Muscle of back (tissue), 11 donors: ENCODE results near the gene PIAS1. TPM values are rescaled to one million over a fixed set of nuclear protein-coding genes. Genes with fewer than 3 reads are reported as not detected.

Experiments
- DNase-seq, 3 donors: peaks; one replicate each; pipeline versions ENCODE4 v3.0.0 to v3.0.0-alpha.2; 2013
- polyA plus RNA-seq, 10 donors: library from polyadenylated mRNA; unstranded; fragments of 120-200 nt; gene quantifications; one replicate each; pipeline ENCODE4 v1.2.1, GENCODE V29; 2013; ENCODE audit not compliant: insufficient read length in 10 of 10

PIAS1 gene
- polyA plus RNA-seq, 10 donors = 25.0 to 41.2 (median 28.5) TPM

DNA sequence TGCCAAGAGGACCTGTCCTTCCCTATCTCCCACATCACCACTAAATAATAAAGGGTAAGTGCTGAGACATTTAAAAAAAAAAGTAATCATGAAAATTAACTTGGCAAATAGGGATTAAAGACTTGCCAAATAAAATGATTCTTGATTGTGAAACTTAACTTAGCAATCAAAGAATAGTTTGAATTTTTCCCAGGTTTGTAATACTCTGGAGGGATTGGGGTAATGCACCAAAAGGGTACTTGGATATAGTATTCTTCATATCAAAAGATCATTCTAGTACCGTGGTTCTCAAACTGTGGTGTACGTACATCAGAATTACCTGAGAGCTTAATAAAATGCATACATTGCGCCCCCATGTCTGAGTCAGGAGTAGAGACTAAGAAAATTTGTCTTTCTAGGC lies 122.5 kb downstream of the PIAS1 start:
- DNase-seq = no peak

DNA sequence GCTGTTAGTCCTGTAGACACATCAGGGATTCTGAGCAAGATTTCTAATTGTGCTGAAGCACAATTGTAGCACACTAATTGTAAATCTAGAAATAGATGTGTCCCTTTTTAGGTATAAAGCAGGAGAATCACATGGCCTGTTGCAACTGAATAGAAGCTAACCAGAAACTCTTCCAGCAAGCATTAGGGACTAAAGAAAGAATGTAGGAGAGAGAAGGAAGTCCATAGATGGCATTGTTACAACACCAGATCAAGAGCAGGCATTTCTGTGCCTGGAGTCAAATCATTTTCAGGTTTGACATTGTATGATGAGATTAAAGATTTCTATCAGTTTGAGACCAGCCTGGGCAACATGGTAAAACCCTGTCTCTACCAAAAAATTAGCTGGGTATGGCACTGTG lies 123.6 kb downstream of the PIAS1 start:
- DNase-seq = no peak

DNA sequence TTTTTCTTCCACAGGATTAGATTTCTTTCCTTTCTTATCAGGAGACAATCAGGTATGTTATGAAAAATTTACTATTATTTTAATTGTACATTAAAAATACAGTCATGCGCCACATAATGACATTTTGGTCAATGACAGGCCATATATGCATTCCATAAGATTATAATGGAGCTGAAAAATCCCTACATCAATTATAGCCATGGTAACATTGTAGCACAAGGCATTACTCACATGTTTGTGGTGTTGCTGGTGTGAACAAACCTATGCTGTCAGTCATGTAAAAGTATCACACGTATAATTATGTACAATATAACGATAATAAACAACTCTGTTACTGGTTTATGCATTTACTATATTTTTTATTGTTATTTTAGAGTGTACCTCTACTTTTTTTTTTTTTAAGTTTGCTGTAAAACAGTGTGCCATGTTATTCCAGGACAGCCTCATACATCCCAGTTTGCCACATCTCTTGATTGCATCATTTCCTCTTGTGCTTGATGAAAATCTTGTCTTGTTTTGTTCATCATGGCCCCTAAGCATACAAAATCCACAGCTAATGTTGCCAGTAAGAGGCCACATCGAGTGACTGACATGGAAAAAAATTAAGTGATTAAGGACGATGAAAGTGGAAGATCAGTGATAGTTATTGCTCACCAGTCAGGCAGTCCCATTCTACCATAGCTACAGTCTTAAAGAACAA lies 129.7 kb downstream of the PIAS1 start:
- no peak for DNase-seq

DNA sequence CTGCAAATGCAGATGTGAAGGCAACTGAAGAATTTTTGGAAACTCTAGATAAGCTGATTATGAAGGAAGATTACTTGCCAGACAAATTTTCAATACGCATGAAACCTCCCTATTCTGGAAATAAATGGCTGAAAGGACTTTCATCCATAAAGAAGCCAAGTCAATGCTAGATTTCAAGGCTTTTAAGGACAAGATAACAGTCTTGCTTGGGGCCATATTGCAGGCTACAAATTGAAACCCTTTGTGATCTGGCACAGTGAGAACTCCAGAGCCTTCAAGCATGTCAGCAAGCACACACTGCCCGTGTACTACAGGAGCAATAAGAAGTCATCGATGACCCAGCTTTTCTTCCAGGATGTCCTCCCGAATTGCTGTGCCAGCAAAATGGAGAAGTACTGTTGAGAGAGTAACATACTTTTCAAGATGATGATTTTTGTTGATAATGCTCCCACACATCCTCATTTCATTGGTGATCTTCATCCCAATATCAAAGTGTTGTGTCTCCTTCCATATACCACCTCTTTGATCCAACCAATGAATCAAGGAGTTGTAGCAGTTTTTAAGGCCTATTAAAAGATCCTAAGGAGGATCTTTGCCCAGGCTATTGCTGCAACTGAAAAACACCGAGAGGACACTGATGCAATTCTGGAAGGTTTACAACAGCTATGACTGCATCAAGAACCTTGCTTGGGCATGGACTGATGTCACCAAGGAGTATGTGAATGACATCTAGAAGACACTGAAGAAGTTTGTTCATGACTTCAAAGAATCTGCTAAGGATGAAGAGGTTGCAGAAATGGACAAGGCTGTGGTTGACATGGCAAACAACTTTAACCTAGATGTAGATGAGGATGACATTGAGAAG lies 130.7 kb downstream of the PIAS1 start:
- no peak for DNase-seq

DNA sequence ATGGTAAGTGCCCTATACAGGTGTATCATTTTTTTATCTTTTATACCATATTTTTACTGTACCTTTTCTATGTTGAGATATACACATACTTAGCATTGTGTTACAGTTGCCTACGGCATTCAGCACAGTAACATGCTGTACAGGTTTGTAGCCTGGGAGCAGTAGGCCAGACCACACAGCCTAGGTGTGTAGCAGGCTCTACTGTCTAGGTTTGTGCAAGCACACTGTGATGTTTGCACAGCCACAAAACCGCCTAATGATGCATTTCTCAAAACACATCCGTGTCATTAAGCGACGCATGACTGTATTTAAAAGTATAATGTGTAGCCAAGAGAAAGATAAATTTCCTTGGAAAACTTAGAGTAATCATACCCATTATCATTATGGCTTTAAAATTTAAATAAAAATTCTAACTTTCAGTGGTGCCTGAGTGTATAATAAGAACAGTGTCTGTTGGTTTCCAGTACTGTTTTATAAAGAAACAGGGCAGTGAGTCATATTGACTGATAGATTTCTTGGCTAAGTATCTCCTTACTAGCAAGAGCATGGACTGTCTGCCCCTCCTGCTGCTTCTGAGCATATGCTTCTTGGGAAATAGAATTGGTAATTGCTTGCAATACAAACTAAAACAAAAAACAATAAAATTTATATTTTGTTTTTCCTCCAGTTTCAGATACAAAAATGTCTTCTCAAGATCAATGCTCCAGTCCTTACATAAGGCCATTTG lies 132.7 kb downstream of the PIAS1 start:
- DNase-seq = peak in 2 of 3 donors; percentile 37 to 43

DNA sequence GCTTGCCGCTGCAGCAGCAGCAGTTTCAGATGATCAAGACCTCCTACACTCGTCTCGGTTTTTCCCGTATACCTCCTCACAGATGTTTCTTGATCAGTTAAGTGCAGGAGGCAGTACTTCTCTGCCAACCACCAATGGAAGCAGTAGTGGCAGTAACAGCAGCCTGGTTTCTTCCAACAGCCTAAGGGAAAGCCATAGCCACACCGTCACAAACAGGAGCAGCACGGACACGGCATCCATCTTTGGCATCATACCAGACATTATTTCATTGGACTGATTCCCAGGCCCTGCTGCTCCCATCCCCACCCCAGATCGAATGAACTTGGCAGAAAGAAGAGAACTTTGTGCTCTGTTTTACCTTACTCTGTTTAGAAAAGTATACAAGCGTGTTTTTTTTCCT lies 133.4 kb downstream of the PIAS1 start:
- peak; percentile 79 to 93 (median 88) for DNase-seq

DNA sequence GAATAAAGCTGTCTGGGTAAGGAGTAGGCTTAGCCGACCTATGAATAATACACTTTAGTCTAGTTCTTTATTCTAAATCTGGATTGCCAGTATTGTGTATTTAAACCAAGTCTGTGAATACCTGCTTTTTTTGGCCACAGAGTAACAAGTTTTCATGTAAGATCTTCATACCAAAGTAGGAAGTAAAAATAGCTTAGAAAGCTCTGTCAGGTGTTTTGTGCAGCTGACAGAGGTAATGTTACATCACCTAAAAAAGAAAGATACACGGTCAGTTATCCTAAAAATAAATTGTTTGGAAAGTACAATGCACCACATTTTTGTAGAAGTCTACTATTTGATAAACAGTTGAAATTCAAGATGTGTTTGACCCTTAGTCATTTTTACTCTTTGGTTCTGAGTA lies 134.5 kb downstream of the PIAS1 start:
- no peak for DNase-seq

DNA sequence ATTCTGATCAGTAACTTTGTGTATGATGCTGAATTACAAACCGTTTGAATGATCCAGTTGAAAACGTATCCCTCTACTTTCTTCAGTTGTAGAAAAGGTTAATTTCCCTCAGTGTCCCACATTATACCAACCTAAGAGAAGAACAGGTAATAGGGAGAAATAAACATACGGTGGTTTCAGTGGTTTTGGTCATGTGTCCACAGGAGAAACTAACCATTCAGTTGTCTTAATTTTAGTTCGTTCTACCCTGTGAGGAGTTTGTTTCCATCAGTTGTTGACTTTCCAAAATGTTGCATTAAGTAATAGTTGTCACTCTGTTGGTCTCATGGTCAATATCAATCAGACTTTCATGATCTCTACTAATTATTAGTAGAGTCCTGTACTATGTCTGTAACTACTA lies 135.9 kb downstream of the PIAS1 start:
- DNase-seq = no peak

DNA sequence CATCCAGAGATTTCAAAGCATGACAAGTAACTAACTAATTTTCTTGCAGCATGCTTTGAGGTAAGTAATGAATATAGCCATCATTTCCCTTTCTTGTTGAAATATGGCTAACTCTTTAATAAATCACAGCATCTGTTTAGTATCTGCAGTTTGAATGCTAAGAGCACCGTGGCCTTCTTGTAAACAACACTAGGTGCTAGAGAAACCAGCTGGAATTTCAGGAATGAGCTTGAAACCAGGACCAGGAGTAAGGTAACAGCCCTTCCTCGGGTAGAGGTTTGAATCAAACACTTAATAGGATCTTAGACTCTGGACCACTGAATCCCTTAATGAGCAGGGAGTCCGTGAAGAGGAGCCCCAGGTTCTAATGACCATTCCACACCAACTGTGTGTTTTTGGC lies 137.4 kb downstream of the PIAS1 start:
- DNase-seq = no peak

DNA sequence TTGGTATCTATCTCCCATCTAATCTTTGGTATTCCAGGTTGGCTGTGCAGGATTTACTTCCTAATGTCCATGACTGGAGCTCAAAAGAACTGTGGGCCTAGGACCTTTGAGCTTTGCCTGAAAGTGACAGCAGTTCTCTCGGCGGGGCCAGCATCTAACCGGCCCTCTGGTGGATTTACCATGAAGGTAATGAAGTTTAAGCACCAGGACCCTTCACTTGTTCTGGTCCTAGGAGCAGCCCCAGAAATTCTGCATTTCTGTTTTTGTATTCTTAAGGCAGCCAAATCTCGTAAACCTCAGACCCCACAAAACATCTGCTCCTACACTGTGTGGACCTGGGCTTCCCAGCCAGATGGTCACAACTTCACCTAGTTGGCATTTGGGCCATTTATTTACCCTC lies 138.0 kb downstream of the PIAS1 start:
- DNase-seq = no peak

DNA sequence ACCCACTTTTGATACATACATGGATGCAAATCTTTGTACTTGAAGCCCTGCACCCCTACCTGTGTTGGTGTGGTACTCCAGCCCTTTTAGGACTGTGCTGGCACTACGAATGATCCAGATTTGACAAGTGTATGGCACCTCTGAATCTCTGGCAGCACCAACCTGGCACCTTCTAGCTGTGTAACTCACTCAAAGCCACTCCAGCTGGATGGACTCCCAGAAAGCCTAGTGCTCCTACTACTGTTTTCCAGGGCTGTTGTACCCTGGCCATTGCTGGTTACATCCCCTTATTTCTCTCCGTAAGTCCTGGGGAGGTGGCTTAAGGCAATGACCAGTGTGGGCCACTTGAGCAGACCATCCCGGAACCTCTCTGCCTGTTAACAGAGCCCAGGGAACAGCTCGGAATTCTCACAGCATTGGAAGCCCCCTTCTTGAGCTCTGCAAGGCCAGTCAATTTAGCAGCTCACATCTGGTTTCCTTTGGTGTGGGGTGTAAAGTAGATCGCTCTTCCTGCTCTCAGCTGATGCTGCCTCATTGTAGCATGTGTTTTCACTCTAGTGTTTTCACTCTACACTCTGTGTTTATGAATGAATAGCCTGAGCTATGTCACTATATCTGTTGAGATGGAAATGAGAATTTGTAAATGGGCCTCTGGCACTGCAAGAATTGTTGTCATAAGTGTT lies 138.8 kb downstream of the PIAS1 start:
- peak in 1 of 3 donors; percentile 13 for DNase-seq

DNA sequence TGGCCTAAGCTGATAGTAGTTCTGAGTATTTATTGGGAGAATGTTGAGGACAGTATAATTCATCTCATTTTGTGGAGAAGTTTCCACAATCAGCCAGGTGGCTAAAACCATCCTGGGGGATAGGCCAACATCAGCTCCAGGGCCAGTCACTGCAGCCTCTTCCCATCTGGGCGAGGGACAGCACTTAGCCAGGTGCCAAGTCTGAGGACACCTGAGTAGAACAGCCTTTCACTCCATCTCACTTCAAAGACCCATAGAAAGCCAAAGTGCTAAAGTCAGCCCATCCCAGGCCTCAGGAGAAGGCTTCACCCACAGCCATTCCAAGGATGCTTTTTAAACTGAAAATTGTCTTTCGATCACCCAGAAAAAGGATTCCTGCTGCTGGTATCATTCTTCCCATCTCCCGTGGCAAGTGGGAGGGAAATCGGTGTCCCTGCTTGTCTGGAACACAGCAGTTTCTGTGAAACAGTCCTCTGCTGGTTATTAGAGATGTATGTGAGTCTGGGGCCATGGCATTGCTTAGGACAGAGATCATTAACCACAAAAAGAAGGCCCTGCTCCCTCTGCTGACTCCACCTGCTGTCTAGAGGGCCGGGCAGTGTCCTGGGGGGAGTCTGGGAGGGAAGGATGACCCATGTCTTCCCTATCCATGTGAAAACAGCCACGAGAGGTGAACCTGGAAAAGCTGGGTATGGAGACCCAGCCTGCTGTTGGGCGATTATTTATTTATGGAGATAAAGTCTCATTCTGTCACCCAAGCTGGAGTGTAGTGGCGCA lies 141.4 kb downstream of the PIAS1 start:
- DNase-seq = no peak

DNA sequence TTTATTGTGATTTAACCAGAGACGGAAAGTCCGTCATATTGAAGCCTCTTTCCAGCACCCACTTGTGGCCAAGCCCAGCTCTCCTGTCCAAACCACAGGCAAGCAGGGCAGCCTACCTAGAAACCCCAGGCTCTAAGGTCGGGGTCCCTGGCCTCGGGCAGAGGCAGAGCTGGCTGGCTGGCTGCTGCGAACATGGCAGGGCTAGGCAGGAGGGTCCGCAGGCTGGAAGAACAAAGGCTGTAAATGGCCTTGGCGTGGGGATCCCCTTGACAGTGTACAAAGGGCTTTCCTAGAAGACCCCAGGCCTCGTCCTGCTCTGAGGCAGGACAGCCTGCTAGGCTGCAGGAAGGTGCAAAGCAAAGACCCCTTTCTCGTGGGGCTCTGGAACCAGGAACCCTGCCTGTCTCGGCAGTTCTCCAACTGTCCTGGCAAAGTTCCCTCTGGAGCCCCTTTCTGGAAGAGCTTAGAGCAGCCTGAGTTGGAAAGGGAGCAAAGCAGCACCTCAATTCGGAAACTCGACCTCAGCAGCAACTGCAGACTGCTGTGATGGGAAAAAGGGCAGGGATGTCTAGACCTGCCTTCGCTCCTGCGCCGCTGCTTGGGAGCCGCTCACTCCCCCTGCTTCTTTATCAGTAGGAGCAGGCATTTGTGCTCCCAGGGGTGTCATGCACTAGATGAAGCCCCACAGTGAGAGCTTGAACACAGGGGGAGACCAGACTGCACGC lies 142.5 kb downstream of the PIAS1 start:
- DNase-seq = no peak

DNA sequence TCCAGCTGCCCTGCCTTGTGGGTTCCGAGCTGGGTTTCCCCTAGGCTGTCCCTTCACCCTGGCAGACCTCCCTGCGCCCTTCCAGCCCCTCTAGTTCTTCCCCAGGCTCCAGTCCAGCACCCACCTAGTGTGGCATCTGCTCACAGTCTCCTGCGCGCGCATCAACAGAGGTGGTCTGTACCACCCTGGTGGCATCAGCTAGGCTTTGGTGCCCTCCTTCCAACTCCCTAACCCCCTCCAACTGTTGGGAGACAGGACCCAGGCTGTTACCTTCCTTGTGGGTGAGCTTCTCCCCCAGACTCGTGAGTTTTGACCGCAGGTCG lies 143.0 kb downstream of the PIAS1 start:
- no peak for DNase-seq

DNA sequence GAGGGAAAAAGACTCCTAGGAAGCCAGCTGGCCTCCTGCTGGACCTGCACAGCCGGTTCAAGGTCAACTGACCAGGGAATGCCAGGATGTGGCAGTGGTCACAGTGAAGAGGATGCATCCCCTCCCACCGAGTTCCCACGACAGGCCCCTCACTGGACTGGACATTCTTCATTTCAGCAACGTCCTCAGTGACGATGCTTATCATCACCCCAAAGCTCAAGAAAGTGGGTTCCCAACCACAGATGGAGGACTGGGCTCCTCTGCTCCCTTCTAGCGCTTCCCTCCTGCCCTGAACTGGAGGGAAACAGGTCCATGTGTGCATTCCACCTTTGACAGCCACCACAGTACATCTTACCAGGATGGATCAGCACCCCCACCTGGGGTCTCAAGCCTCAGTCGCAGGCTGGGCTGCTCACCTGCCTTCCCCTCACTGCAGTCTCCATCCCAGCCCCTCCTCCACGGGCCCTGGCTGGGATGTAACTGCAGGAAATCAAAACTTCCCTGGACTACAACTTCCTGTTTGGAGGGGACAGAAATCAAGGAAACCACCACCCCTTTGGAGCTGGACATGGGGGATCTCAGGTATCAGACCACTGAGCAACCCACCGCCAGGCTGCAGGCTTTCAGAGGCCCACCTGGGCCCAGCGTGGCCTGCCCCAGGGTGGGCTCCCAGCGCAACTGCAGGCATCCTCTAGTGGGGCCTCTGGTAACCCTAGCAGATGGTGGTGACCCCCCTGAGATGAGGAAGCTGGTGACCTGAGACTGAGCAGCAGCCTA lies 143.7 kb downstream of the PIAS1 start:
- no peak for DNase-seq

DNA sequence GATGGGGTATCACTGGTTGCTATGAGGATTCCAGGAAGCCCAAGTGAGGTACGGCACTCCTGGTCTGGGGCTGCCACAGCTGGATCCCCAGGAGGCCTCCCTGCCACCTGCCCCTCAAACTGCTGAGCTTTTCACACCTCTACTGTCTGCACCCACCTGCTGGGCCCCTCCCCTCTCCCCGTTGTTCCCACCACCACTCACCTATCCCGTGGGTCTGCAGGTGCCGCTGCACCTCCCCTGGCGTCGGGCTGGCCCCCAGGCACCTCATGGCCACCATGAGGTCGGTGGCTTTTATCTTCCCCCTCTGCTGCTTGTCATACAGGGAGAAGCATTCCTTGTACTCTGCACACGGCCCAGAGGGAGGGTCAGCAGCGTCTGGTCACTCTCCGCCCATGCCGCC lies 145.2 kb downstream of the PIAS1 start:
- no peak for DNase-seq

DNA sequence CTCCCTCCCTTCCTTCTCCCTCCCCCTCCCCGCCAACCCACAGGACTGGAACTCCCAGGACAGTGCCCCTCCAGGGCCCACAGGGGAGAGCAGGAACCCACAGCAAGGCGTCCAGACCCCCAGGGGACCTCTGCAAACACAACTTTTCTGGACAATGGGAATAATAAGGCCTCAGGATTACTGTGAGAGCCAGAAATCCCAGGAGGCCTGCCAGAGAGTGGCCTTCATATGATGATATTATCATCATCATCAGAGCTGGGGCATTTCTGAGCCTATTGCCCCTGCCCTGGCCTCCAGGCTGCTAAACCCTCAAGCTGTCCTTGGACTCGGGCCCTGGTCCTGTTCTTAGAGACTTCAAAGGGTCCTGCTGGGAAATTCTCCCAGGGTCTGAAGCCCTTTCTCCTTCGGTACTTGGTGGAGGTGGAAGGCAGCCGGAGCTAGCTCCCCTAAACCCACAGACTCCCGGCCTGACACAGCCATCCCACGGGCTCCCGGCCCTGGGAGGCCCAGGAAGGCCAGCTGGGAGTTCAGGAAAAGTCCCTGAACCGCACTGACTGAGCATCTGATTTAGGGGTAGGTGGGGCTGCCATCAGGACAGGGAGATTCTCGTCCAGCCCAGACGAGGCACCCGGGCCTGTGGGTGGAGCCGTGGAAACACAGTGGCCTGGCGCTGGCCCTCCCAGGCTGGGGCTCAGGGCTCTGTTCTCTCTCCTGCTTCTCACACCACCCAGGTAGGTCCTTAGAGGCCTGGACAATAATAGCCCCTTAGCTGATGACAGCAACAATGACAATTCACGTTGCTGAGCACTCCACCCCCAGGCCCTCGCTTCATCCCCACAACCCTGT lies 146.1 kb downstream of the PIAS1 start:
- no peak for DNase-seq

DNA sequence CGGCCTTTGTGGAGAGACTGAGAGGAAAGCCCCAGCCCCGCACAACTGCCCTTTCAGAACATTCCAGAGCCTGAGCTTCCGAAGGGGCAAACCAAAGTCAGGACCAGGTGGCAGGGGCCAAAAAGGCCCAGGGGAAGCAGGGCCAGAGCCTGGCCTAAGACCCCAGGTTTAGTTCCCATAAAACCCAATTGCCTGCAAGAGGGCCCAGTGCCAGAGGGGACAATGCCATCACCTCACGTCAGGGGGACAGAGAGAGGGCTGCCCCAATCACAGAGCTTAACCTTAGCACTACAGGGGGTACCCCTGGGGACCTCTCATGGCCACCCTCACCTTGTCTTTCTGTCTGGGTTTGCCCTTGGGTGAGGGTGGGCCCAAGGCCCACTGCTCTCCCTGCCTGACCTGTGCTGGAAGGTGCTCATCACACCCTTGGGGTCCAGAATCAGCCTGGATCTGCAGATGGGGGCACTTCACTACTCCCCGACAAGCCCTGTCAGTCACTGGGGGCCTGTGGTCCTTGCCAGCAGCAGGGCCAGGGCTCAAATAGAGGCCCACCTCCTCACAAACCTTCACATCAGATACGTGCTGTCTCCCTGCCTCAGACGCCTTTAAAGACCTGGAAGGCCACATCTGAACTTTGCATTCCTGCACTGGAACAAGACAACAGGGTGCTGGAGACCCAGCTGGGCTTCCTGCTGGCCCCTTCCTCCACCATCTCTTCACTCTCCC lies 147.2 kb downstream of the PIAS1 start:
- DNase-seq = no peak
